HEK293T (cell line): ENCODE data around the gene SLC38A10.

Experiments
- BHLHE40 ChIP-seq: fragments of 450-650 bp; IDR thresholded peaks from 2 replicates; pipeline ENCODE4 v1.6.1; 2016; ENCODE audit warnings: mild to moderate bottlenecking, moderate library complexity, borderline replicate concordance
- FOXA1 ChIP-seq: fragments of 450-650 bp; IDR thresholded peaks from 2 replicates; pipeline ENCODE4 v1.6.1; 2016; ENCODE audit warnings: mild to moderate bottlenecking
- FOXM1 ChIP-seq: fragments of 450-650 bp; IDR thresholded peaks from 2 replicates; pipeline ENCODE4 v1.6.1; 2017; ENCODE audit warnings: mild to moderate bottlenecking, borderline replicate concordance
- HDGF ChIP-seq: fragments of 450-650 bp; IDR thresholded peaks from 2 replicates; pipeline ENCODE4 v1.6.1; 2017; ENCODE audit warnings: antibody characterized with exemption, borderline replicate concordance
- SP1 ChIP-seq: fragments of 450-650 bp; IDR thresholded peaks from 2 replicates; pipeline ENCODE4 v1.6.1; 2017
- TARDBP ChIP-seq: fragments of 450-650 bp; IDR thresholded peaks from 2 replicates; pipeline ENCODE4 v1.6.1; 2016
- ZNF384 ChIP-seq: fragments of 450-650 bp; IDR thresholded peaks from 2 replicates; pipeline ENCODE4 v1.6.1; 2016

DNA sequence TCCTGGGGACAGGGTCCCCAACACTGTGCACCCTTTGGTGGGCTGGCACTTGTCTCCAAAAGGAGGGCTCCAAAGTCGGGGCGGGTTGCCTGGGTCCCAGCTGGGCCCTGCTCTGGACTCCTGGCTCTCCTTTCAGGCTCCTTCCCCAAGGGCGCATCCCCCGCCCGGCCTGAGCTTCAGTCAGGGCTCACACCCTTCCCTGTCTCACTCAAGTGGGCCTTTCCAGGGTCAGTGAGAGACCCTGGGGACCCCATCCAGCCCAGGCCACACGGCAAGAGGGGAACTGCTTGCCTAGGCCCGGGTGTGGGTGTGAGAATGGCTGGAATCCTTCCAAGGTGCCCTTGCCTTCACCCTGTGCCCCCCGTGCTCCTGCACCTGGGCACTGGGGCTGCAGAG, 41.8 kb upstream of the SLC38A10 start:
- TF ChIP-seq HDGF = no peak
- TF ChIP-seq TARDBP = no peak
- TF ChIP-seq BHLHE40 = no peak
- TF ChIP-seq SP1 = no peak
- no peak for TF ChIP-seq FOXM1
- TF ChIP-seq ZNF384 = no peak
- TF ChIP-seq FOXA1 = no peak
